ENCODE data around the gene KCNN2.

DNA sequence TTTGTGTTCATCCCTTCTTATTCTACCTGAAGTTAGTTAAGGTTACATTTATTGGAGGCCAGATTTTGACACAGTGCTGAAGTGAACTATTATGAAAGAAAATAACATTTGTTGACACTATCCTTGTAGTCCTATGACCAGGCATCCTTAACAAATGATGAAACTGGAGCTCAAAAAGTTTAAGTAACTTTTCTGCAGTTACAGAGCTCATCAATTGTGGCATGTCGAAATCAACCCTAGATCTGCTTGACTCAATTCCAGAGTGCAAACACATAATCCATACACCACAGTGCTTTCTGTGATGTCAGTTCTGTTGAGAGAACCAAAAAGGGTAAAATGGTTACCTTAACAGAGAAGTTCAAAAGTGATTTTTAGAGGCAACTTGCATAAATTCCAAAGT lies 28.6 kb downstream of the KCNN2 start:
- TF ChIP-seq ZNF253 (CRISPR knock-in tag; conservative IDR thresholded peaks at IDR 0.05), result no peak
- no peak for TF ChIP-seq ZFP36 (IDR thresholded peaks at IDR 0.05; ENCODE audit: low read depth, low read length, partially characterized antibody)
- TF ChIP-seq ZNF551 (CRISPR knock-in tag; IDR thresholded peaks at IDR 0.05), result no peak
- TF ChIP-seq, protein P1, sequence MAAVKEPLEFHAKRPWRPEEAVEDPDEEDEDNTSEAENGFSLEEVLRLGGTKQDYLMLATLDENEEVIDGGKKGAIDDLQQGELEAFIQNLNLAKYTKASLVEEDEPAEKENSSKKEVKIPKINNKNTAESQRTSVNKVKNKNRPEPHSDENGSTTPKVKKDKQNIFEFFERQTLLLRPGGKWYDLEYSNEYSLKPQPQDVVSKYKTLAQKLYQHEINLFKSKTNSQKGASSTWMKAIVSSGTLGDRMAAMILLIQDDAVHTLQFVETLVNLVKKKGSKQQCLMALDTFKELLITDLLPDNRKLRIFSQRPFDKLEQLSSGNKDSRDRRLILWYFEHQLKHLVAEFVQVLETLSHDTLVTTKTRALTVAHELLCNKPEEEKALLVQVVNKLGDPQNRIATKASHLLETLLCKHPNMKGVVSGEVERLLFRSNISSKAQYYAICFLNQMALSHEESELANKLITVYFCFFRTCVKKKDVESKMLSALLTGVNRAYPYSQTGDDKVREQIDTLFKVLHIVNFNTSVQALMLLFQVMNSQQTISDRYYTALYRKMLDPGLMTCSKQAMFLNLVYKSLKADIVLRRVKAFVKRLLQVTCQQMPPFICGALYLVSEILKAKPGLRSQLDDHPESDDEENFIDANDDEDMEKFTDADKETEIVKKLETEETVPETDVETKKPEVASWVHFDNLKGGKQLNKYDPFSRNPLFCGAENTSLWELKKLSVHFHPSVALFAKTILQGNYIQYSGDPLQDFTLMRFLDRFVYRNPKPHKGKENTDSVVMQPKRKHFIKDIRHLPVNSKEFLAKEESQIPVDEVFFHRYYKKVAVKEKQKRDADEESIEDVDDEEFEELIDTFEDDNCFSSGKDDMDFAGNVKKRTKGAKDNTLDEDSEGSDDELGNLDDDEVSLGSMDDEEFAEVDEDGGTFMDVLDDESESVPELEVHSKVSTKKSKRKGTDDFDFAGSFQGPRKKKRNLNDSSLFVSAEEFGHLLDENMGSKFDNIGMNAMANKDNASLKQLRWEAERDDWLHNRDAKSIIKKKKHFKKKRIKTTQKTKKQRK (IDR thresholded peaks at IDR 0.05; ENCODE audit: borderline replicate concordance, low read depth, low read length), result no peak
- no peak for TF ChIP-seq NR2C2 (CRISPR knock-in tag; IDR thresholded peaks at IDR 0.05)
- no peak for TF ChIP-seq NR2C2 (tag; IDR thresholded peaks at IDR 0.05)
- TF ChIP-seq, protein P2, sequence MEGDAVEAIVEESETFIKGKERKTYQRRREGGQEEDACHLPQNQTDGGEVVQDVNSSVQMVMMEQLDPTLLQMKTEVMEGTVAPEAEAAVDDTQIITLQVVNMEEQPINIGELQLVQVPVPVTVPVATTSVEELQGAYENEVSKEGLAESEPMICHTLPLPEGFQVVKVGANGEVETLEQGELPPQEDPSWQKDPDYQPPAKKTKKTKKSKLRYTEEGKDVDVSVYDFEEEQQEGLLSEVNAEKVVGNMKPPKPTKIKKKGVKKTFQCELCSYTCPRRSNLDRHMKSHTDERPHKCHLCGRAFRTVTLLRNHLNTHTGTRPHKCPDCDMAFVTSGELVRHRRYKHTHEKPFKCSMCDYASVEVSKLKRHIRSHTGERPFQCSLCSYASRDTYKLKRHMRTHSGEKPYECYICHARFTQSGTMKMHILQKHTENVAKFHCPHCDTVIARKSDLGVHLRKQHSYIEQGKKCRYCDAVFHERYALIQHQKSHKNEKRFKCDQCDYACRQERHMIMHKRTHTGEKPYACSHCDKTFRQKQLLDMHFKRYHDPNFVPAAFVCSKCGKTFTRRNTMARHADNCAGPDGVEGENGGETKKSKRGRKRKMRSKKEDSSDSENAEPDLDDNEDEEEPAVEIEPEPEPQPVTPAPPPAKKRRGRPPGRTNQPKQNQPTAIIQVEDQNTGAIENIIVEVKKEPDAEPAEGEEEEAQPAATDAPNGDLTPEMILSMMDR (IDR thresholded peaks at IDR 0.05 in 2 of 3, conservative IDR thresholded peaks at IDR 0.05 in 1 of 3; ENCODE audit: insufficient read depth in 2 of 3, low read depth in 1 of 3, low read length in 3 of 3), result no peak
- no peak for TF ChIP-seq RFX5 (IDR thresholded peaks at IDR 0.05; ENCODE audit: low read depth, low read length)
- no peak for TF ChIP-seq SETDB1 (IDR thresholded peaks at IDR 0.05; ENCODE audit: low read length)
- TF ChIP-seq EP300 (IDR thresholded peaks at IDR 0.05; ENCODE audit: low read length), result no peak
- TF ChIP-seq, protein P3, sequence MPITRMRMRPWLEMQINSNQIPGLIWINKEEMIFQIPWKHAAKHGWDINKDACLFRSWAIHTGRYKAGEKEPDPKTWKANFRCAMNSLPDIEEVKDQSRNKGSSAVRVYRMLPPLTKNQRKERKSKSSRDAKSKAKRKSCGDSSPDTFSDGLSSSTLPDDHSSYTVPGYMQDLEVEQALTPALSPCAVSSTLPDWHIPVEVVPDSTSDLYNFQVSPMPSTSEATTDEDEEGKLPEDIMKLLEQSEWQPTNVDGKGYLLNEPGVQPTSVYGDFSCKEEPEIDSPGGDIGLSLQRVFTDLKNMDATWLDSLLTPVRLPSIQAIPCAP (CRISPR knock-in tag; IDR thresholded peaks at IDR 0.05; ENCODE audit: borderline replicate concordance), result no peak
- no peak for TF ChIP-seq RUNX1 (IDR thresholded peaks at IDR 0.05; ENCODE audit: low read depth)
- TF ChIP-seq PHB (CRISPR knock-in tag; IDR thresholded peaks at IDR 0.05), result no peak
- TF ChIP-seq POU5F1 (IDR thresholded peaks at IDR 0.05; ENCODE audit: borderline replicate concordance, low read depth, low read length, partially characterized antibody), result no peak
- TF ChIP-seq ARID1B (IDR thresholded peaks at IDR 0.05), result no peak

Measured in K562 (cell line).